PC-3 (cell line): ENCODE results near the gene LRRC28. TPM values are rescaled to one million over a fixed set of nuclear protein-coding genes. Genes with fewer than 3 reads are reported as not detected.

Experiments
- ATAC-seq: fragments of 200-7000 bp; cut with Tn5 transposase; 2 replicates; pipeline ENCODE4 v1.9.1; 2020; ENCODE audit warnings: mild to moderate bottlenecking, moderate library complexity
- BruUV-seq: library from RNA; stranded (reverse); fragments of 400-500 nt; replicated peaks from 2 replicates; lab custom pipeline; 2021; lab: Mats Ljungman, UMichigan
- CTCF ChIA-PET: fragments of 300-600 bp; sonication (Branson Sonifier 250); formaldehyde crosslinking; loops from one replicate; lab custom pipeline; 2022; ENCODE audit warnings: antibody characterized with exemption; lab: Charles Lee
- POLR2A ChIA-PET: fragments of 300-600 bp; sonication (Branson Sonifier 250); formaldehyde crosslinking; loops from one replicate; lab custom pipeline; 2022; ENCODE audit warnings: antibody characterized with exemption; ENCODE audit not compliant: unreplicated experiment; lab: Charles Lee
- DNase-seq: peaks from one replicate; pipeline ENCODE4 v3.0.0-alpha.2; 2015
- H2AFZ ChIP-seq: fragments of 300-600 bp; sonication (generic); 2 replicates; pipeline ENCODE4 v1.6.0; 2016; ENCODE audit warnings: antibody characterized with exemption, low read length
- H3F3A ChIP-seq: fragments of 300-600 bp; sonication (generic); one replicate; pipeline ENCODE4 v1.6.0; 2017; ENCODE audit warnings: antibody characterized with exemption, low read length, control low read depth, mild to moderate bottlenecking; ENCODE audit not compliant: unreplicated experiment
- H3K27ac ChIP-seq: fragments of 300-600 bp; sonication (generic); 2 replicates; pipeline ENCODE4 v1.5.1; 2016; ENCODE audit warnings: mild to moderate bottlenecking, low read length
- H3K27me3 ChIP-seq: fragments of 300-600 bp; sonication (generic); 2 replicates; pipeline ENCODE4 v1.6.1; 2016; ENCODE audit warnings: low read length, mixed read lengths
- H3K36me3 ChIP-seq: fragments of 300-600 bp; sonication (generic); 2 replicates; pipeline ENCODE4 v1.6.1; 2016; ENCODE audit warnings: low read depth, mixed run types, low read length, mixed read lengths
- H3K4me1 ChIP-seq: fragments of 300-600 bp; sonication (generic); 2 replicates; pipeline ENCODE4 v1.5.1; 2016; ENCODE audit warnings: low read length; ENCODE audit not compliant: insufficient read depth
- H3K4me2 ChIP-seq: fragments of 300-600 bp; sonication (generic); 2 replicates; pipeline ENCODE4 v1.6.0; 2016; ENCODE audit warnings: low read length
- H3K4me3 ChIP-seq: fragments of 300-600 bp; sonication (generic); 2 replicates; pipeline ENCODE4 v1.5.1; 2016; ENCODE audit warnings: mild to moderate bottlenecking, low read length, mixed read lengths
- H3K79me2 ChIP-seq: fragments of 300-600 bp; sonication (generic); 2 replicates; pipeline ENCODE4 v1.6.1; 2017; ENCODE audit warnings: low read length, mixed read lengths
- H3K9ac ChIP-seq: fragments of 300-600 bp; sonication (generic); 2 replicates; pipeline ENCODE4 v1.6.0; 2016; ENCODE audit warnings: mild to moderate bottlenecking, low read length
- H3K9me2 ChIP-seq: fragments of 300-600 bp; sonication (generic); replicated peaks from 2 replicates; pipeline ENCODE4 v1.6.1; 2016; ENCODE audit warnings: mixed run types, low read length, mixed read lengths
- H3K9me3 ChIP-seq: fragments of 300-600 bp; sonication (generic); 2 replicates; pipeline ENCODE4 v1.6.1; 2016; ENCODE audit warnings: low read length, mixed read lengths
- H4K20me1 ChIP-seq: fragments of 300-600 bp; sonication (generic); 2 replicates; pipeline ENCODE4 v1.6.1; 2016; ENCODE audit warnings: low read length, mixed read lengths
- CTCF ChIP-seq: fragments of 300-600 bp; sonication (generic); conservative IDR thresholded peaks from 2 replicates; pipeline ENCODE4 v1.5.1; 2017; ENCODE audit warnings: antibody characterized with exemption, low read depth, mild to moderate bottlenecking, low read length
- EZH2 ChIP-seq: fragments of 300-600 bp; sonication (generic); IDR thresholded peaks from one replicate; pipeline ENCODE4 v1.6.1; 2017; ENCODE audit warnings: antibody characterized with exemption, mild to moderate bottlenecking, low read length; ENCODE audit not compliant: unreplicated experiment
- EZH2phosphoT487 ChIP-seq: fragments of 300-600 bp; sonication (generic); IDR thresholded peaks from 2 replicates; pipeline ENCODE4 v1.6.1; 2018; ENCODE audit warnings: mild to moderate bottlenecking, antibody characterized with exemption, low read length, borderline replicate concordance
- intact Hi-C: fragments of 100-400 bp; cut with micrococcal nuclease; formaldehyde crosslinking; loops from 2 replicates; pipeline ENCODE4 v1.9.0; 2023
- total RNA-seq: library from RNA; depleted of rRNA; stranded (reverse); fragments of >200 nt; gene quantifications from 2 replicates; pipeline ENCODE4 v1.2.3, GENCODE V29; 2014

LRRC28 gene
- total RNA-seq, 1 experiment from 2014 or later = 10.6 TPM

DNA sequence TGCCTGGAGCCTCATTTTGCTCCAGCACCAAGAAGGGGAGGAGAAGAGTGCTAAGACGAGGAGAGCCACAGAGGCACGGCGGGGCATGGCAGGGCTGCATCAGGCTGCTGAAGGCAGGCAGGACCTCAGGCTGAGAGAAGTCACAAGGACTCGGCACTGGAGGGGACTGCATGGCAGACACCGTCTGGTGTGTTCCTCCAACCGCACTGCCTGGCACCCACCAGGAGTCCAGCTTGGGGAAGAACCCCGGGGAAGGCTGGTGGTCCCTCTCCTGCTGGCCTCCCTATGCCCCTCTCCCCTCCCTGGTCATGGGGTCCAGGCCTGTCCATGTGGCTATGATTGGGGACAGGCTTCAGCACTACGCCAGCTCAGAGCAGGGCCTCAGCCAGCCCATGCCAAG, 161.3 kb downstream of the LRRC28 start:
- Histone ChIP-seq H3K9me3 (no peaks in the 10 kb centered on the region), H3K9me2 (no peaks in the 10 kb centered on the region), H4K20me1 (no peaks in the 10 kb centered on the region), H3K27me3 (no peaks in the 10 kb centered on the region), H3K79me2 (no peaks in the 10 kb centered on the region), H3K27ac (no peak overlapping the region), H3K4me1 (peaks cover 8% of the 10 kb centered on the region; the same call in 1 of the 2 replicates), H3K4me2 (no peak overlapping the region), H2AFZ (no peak overlapping the region), H3K4me3 (no peak overlapping the region), H3K9ac (no peak overlapping the region), H3F3A (no peaks in the 10 kb centered on the region), H3K36me3 (no peaks in the 10 kb centered on the region)
- intact Hi-C loops = no loop called here
- TF ChIP-seq EZH2phosphoT487 (no peak), EZH2 (no peak), CTCF (no peak)
- DNase-seq (no peak), ATAC-seq (no peak)
- BruUV-seq = no TSS peak
- ChIA-PET POLR2A (no interaction called here), CTCF (no interaction called here)

- no peak overlapping the region for H3K9ac ChIP-seq
- intact Hi-C loops = no loop called here
- H3K27ac ChIP-seq = no peak overlapping the region
- H3K9me3 ChIP-seq = no peaks in the 10 kb centered on the region
- TF ChIP-seq EZH2phosphoT487 = no peak
- no peak for TF ChIP-seq EZH2
- no peak for TF ChIP-seq CTCF
- no peak for ATAC-seq
- BruUV-seq = no TSS peak
- no peaks in the 10 kb centered on the region for H3K4me1 ChIP-seq
- no peak overlapping the region for H3K4me3 ChIP-seq
- no peak overlapping the region for H3K4me2 ChIP-seq
- H3K9me2 ChIP-seq = no peaks in the 10 kb centered on the region
- ChIA-PET POLR2A (no interaction called here), CTCF (no interaction called here)
- no peaks in the 10 kb centered on the region for H3K36me3 ChIP-seq
- no peaks in the 10 kb centered on the region for H3K79me2 ChIP-seq
- no peaks in the 10 kb centered on the region for H3F3A ChIP-seq
- no peaks in the 10 kb centered on the region for H4K20me1 ChIP-seq
- H2AFZ ChIP-seq = no peak overlapping the region
- no peaks in the 10 kb centered on the region for H3K27me3 ChIP-seq
- no peak for DNase-seq
These were observed 162.9 kb downstream of the LRRC28 start for GRCh38 chr15:99413955-99414754.
